H9 (cell line): ENCODE measurements around the gene CCNF. TPM values are rescaled to one million over a fixed set of nuclear protein-coding genes. Genes with fewer than 3 reads are reported as not detected.

Experiments
- DNase-seq: peaks from one replicate; pipeline ENCODE4 v3.0.0-alpha.2; 2017
- H2AFZ ChIP-seq: one replicate; pipeline ENCODE4 v1.6.1; 2013; ENCODE audit warnings: mild to moderate bottlenecking, low read length, control low read depth, moderate library complexity
- H2AK5ac ChIP-seq: 2 replicates; pipeline ENCODE4 v1.6.1; 2013; ENCODE audit warnings: low read length, control low read depth, mixed read lengths; ENCODE audit not compliant: insufficient read length
- H2BK120ac ChIP-seq: one replicate; pipeline ENCODE4 v1.6.1; 2013; ENCODE audit warnings: low read depth, mild to moderate bottlenecking, low read length, control low read depth, inconsistent platforms; ENCODE audit not compliant: poor library complexity, severe bottlenecking
- H2BK12ac ChIP-seq: 2 replicates; pipeline ENCODE4 v1.6.1; 2013; ENCODE audit warnings: low read length, control low read depth, mixed read lengths, low read depth; ENCODE audit not compliant: insufficient read length
- H2BK15ac ChIP-seq: 2 replicates; pipeline ENCODE4 v1.6.1; 2013; ENCODE audit warnings: low read depth, low read length, control low read depth
- H2BK20ac ChIP-seq: one replicate; pipeline ENCODE4 v1.6.1; 2013; ENCODE audit warnings: low read depth, mild to moderate bottlenecking, low read length, control low read depth, inconsistent platforms; ENCODE audit not compliant: poor library complexity, severe bottlenecking
- H2BK5ac ChIP-seq: 2 replicates; pipeline ENCODE4 v1.6.1; 2013; ENCODE audit warnings: low read length, control low read depth, mixed read lengths; ENCODE audit not compliant: insufficient read length
- H3K14ac ChIP-seq: 2 replicates; pipeline ENCODE4 v1.6.1; 2013; ENCODE audit warnings: low read length, control low read depth; ENCODE audit not compliant: insufficient read depth
- H3K18ac ChIP-seq: 2 replicates; pipeline ENCODE4 v1.6.1; 2013; ENCODE audit warnings: low read depth, mild to moderate bottlenecking, mixed read lengths, low read length, control low read depth; ENCODE audit not compliant: insufficient read length
- H3K23ac ChIP-seq: 2 replicates; pipeline ENCODE4 v1.6.1; 2013; ENCODE audit warnings: low read length, control low read depth, mixed read lengths, low read depth; ENCODE audit not compliant: insufficient read length
- H3K23me2 ChIP-seq: 2 replicates; pipeline ENCODE4 v1.6.1; 2013; ENCODE audit warnings: low read depth, mild to moderate bottlenecking, mixed read lengths, low read length, control low read depth; ENCODE audit not compliant: insufficient read length, poor library complexity, severe bottlenecking
- H3K27ac ChIP-seq: 2 replicates; pipeline ENCODE4 v1.5.1; 2013; ENCODE audit warnings: low read length, control low read depth, mixed read lengths, low read depth; ENCODE audit not compliant: insufficient read length
- H3K27me3 ChIP-seq: 2 replicates; pipeline ENCODE4 v1.6.1; 2013; ENCODE audit warnings: low read length, control low read depth, inconsistent platforms; ENCODE audit not compliant: insufficient read depth
- H3K4ac ChIP-seq: 2 replicates; pipeline ENCODE4 v1.6.1; 2013; ENCODE audit warnings: low read depth, mild to moderate bottlenecking, control low read depth, inconsistent platforms, low read length, moderate library complexity
- H3K4me1 ChIP-seq: 2 replicates; pipeline ENCODE4 v1.6.1; 2013; ENCODE audit warnings: low read length, control low read depth, inconsistent platforms; ENCODE audit not compliant: insufficient read depth
- H3K4me2 ChIP-seq: 2 replicates; pipeline ENCODE4 v1.6.1; 2013; ENCODE audit warnings: low read length, control low read depth, mixed read lengths; ENCODE audit not compliant: insufficient read length, insufficient read depth
- H3K56ac ChIP-seq: 2 replicates; pipeline ENCODE4 v1.6.1; 2013; ENCODE audit warnings: low read depth, mild to moderate bottlenecking, mixed read lengths, low read length, control low read depth; ENCODE audit not compliant: insufficient read length
- H3K79me1 ChIP-seq: 2 replicates; pipeline ENCODE4 v1.6.1; 2013; ENCODE audit warnings: low read depth, mild to moderate bottlenecking, moderate library complexity, low read length, control low read depth, inconsistent platforms; ENCODE audit not compliant: insufficient read depth, poor library complexity, severe bottlenecking
- H3K79me2 ChIP-seq: 2 replicates; pipeline ENCODE4 v1.6.1; 2013; ENCODE audit warnings: low read length, control low read depth, inconsistent platforms; ENCODE audit not compliant: insufficient read depth
- H3K9ac ChIP-seq: 2 replicates; pipeline ENCODE4 v1.6.1; 2013; ENCODE audit warnings: low read length, control low read depth, mixed read lengths; ENCODE audit not compliant: insufficient read length; ENCODE audit errors: extremely low read depth
- H3K9me3 ChIP-seq: one replicate; pipeline ENCODE4 v1.6.1; 2013; ENCODE audit warnings: low read depth, low read length, inconsistent platforms; ENCODE audit not compliant: control insufficient read depth
- H3T11ph ChIP-seq: one replicate; pipeline ENCODE4 v1.6.1; 2013; ENCODE audit warnings: mild to moderate bottlenecking, low read length, control low read depth, inconsistent platforms
- H4K20me1 ChIP-seq: one replicate; pipeline ENCODE4 v1.6.1; 2013; ENCODE audit not compliant: control insufficient read depth, insufficient read length, insufficient read depth
- H4K5ac ChIP-seq: 2 replicates; pipeline ENCODE4 v1.6.1; 2013; ENCODE audit warnings: low read depth, mild to moderate bottlenecking, mixed read lengths, low read length, control low read depth; ENCODE audit not compliant: insufficient read length
- H4K8ac ChIP-seq: replicated peaks from 2 replicates; pipeline ENCODE4 v1.6.1; 2013; ENCODE audit warnings: low read length, control low read depth, mixed read lengths, low read depth; ENCODE audit not compliant: insufficient read length
- H4K91ac ChIP-seq: 2 replicates; pipeline ENCODE4 v1.6.1; 2013; ENCODE audit warnings: low read depth, mild to moderate bottlenecking, moderate library complexity, mixed read lengths, low read length, control low read depth; ENCODE audit not compliant: insufficient read length
- H3K27ac Mint-ChIP-seq, 3 experiments: 2 replicates in 2 of 3; 3 replicates in 1 of 3; pipeline ENCODE4 v1.8.0; 2020 to 2021; ENCODE audit warnings: mixed read lengths in 3 of 3, mild to moderate bottlenecking in 1 of 3, moderate library complexity in 1 of 3
- H3K27me3 Mint-ChIP-seq: 2 replicates; pipeline ENCODE4 v1.8.0; 2021; ENCODE audit warnings: low read depth, mild to moderate bottlenecking, moderate library complexity, mixed read lengths
- H3K36me3 Mint-ChIP-seq, 3 experiments: 2 replicates in 2 of 3; 3 replicates in 1 of 3; pipeline ENCODE4 v1.8.0; 2020 to 2021; ENCODE audit warnings: low read depth in 3 of 3, mixed read lengths in 3 of 3; ENCODE audit not compliant: insufficient read depth in 1 of 3
- H3K4me1 Mint-ChIP-seq, 2 experiments: 2 replicates each; pipeline ENCODE4 v1.8.0; 2020; ENCODE audit warnings: mixed read lengths in 2 of 2
- H3K4me3 Mint-ChIP-seq, 2 experiments: 2 replicates in 1 of 2; 3 replicates in 1 of 2; pipeline ENCODE4 v1.8.0; 2020 to 2021; ENCODE audit warnings: mild to moderate bottlenecking in 2 of 2, mixed read lengths in 2 of 2, moderate library complexity in 1 of 2
- H3K9me3 Mint-ChIP-seq, 2 experiments: 2 replicates in 1 of 2; 3 replicates in 1 of 2; pipeline ENCODE4 v1.8.0; 2020; ENCODE audit warnings: mild to moderate bottlenecking in 2 of 2, mixed read lengths in 2 of 2, moderate library complexity in 1 of 2
- CTCF ChIP-seq: fragments of 200-600 bp; sonication (generic); conservative IDR thresholded peaks from 3 replicates; pipeline ENCODE4 v1.8.0; 2021; ENCODE audit warnings: antibody characterized with exemption, mild to moderate bottlenecking
- WGBS: extraction: QIAGEN DNeasy Blood & Tissue Kit; methylation state at CpG from one replicate; pipeline ENCODE4 v1.1.7; 2013; ENCODE audit warnings: missing lambda C conversion rate, low lambda C conversion rate, mixed read lengths; ENCODE audit not compliant: insufficient read length; ENCODE audit errors: extremely low coverage; 5-methylcytosine and 5-hydroxymethylcytosine counted together
- total RNA-seq: library from RNA; stranded (reverse); gene quantifications from 2 replicates; pipeline ENCODE4 v1.2.1, GENCODE V29; 2021

The CCNF gene
- total RNA-seq, 1 experiment from 2014 or later, result 61.6 TPM

- no peak overlapping the region for H3K23ac ChIP-seq
- H3K23me2 ChIP-seq, result peaks cover 8% of the 10 kb centered on the region
- no peak overlapping the region for H3K9ac ChIP-seq
- no peak overlapping the region for H3T11ph ChIP-seq
- H4K20me1 ChIP-seq, result no peaks in the 10 kb centered on the region
- H4K5ac ChIP-seq, result no peak overlapping the region
- Mint-ChIP-seq H3K4me3 (no peak overlapping the region), H3K36me3 (no peaks in the 10 kb centered on the region; a peak in 1 of 7 replicates), H3K9me3 (no peaks in the 10 kb centered on the region), H3K27ac (no peak overlapping the region), H3K4me1 (peaks cover 12 to 15% of the 10 kb centered on the region in 2 experiments), H3K27me3 (peaks cover 19% of the 10 kb centered on the region)
- H3K27me3 ChIP-seq, result no peaks in the 10 kb centered on the region; the same call in 1 of the 2 replicates
- no peak overlapping the region for H2BK120ac ChIP-seq
- H2BK12ac ChIP-seq, result no peak overlapping the region
- no peak overlapping the region for H2BK20ac ChIP-seq
- no peak for TF ChIP-seq CTCF
- H2AFZ ChIP-seq, result no peak overlapping the region
- H3K4me1 ChIP-seq, result no peaks in the 10 kb centered on the region
- no peak for DNase-seq
- no peaks in the 10 kb centered on the region for H3K79me1 ChIP-seq
- H3K79me2 ChIP-seq, result no peaks in the 10 kb centered on the region
- H2BK5ac ChIP-seq, result no peak overlapping the region
- no peak overlapping the region for H4K8ac ChIP-seq
- H3K9me3 ChIP-seq, result no peaks in the 10 kb centered on the region
- H3K14ac ChIP-seq, result no peak overlapping the region
- H3K18ac ChIP-seq, result no peak overlapping the region
- no peak overlapping the region for H2BK15ac ChIP-seq
- no peak overlapping the region for H3K27ac ChIP-seq
- no peak overlapping the region for H2AK5ac ChIP-seq
- no peak overlapping the region for H3K4ac ChIP-seq
- no peak overlapping the region for H3K56ac ChIP-seq
- no peak overlapping the region for H4K91ac ChIP-seq
- no CpG with 5 or more reads among the region's 25 CpGs for WGBS
- H3K4me2 ChIP-seq, result no peak overlapping the region
These were observed 4.9 kb upstream of the CCNF start for GRCh38 chr16:2424061-2425007.
